ENCODE data around the gene SPTSSA.
"Not testable (repeated sequence)": the region's sequence is repeated elsewhere in the genome, so short reads cannot be mapped to it uniquely, and the experiment has no call there.

The SPTSSA gene

GRCh38 chr14:34425095-34425851, 36.8 kb downstream of the SPTSSA start:
- no peak for DNase-seq

- DNase-seq = no peak
Observed at GRCh38 chr14:34424488-34424887, 37.6 kb downstream of the SPTSSA start.

- DNase-seq = no peak
Observed at GRCh38 chr14:34423445-34423844, 38.6 kb downstream of the SPTSSA start.

GRCh38 chr14:34420547-34421150, 41.4 kb downstream of the SPTSSA start:
- DNase-seq = no peak

DNA sequence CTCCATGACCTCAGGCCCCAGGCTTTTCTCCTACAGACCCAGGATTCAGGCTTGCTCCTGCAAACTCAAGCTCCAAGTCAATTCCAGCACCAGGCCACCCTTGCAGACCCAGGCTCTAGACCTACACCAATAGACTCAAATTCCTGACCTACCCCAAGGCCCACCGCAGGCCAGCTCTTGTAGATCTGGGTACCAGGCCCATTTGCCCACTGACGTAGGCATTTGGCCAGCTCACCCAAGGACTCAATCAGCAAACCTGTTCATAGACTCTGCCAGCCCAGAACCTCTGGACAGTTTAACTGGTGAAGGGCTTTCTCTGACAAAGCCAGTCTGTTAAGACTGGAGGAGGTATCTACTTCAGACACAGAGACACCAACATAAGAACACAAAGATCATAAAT, 52.3 kb downstream of the SPTSSA start:
- DNase-seq = no peak

DNA sequence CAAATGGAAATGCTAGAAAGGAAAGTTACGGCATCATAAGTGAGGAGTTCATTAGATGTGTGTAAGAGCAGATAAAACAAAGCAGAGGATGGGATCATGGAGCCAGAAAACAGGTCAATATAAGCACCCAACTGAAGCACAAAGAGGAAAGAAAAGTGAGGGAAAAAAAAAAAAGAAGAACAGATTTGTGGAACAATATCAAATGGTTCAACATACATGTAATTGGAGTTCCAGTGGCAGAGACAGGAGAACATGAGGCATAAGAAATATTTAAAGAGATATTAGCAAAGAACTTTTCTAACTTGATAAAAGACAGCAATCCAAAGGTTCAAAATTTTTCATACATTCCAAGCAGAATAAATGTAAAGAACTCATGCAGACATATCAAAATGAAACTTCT, 54.1 kb downstream of the SPTSSA start:
- DNase-seq = no peak

- DNase-seq = no peak
Observed at GRCh38 chr14:34404416-34404815, 57.6 kb downstream of the SPTSSA start.

DNA sequence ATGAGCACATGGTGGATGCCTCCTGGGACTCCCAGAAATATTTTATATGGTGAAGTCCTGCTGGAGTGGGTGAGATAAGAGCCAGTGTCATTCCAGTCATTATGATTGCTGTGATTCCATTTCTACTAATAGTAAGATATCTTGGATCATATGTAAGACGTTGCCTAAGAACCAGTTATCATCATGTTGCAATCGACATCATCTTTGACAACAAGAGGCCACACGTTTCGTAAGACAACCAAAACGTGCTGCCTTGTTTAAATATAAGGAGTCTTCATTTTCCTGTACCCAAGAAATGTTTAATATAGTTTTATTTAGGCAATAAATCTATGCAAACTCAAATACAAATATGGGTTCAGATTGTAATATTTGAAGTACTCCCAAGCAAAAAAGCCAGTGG, 58.4 kb downstream of the SPTSSA start:
- no peak for DNase-seq

GRCh38 chr14:34398024-34398423, 64.0 kb downstream of the SPTSSA start:
- DNase-seq = no peak

- DNase-seq = no peak
Observed at GRCh38 chr14:34387974-34388516, 74.0 kb downstream of the SPTSSA start.

DNA sequence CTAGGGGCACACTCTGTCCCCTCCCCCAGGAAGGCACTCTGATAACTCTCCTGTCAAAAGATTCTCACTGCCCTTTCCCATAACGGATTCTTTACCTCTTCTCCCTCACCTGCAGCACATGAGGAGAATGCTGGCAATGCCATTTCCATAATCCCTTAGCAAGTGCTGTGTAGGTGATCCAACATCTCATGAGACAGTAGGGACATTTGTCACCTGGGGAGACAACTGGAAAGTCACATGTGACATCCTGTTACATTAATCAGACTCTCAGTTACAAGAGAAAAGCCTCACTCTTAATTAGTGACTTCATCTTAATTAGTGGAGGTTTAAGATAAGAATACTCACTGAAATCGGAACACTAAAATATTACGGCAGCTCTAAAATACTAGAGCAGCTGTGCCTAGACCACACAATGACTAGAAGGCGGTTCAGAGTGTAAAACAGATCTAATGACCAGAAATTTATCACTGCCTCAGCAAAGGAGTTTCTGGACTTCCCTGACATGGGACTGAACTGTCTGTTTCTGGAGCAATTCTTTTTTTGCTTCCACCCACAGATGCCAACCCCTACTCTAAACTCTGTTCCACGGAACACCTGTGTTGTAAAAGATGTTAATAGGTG, 75.1 kb downstream of the SPTSSA start:
- no peak for DNase-seq

DNA sequence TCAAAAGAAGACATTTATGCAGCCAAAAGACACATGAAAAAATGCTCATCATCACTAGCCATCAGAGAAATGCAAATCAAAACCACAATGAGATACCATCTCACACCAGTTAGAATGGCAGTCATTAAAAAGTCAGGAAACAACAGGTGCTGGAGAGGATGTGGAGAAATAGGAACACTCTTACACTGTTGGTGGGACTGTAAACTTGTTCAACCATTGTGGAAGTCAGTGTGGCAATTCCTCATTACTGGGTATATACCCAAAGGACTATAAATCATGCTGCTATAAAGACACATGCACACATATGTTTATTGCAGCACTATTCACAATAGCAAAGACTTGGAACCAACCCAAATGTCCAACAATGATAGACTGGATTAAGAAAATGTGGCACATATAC, 76.2 kb downstream of the SPTSSA start:
- DNase-seq = not testable (repeated sequence)

- DNase-seq = no peak
Observed at GRCh38 chr14:34383839-34384238, 78.2 kb downstream of the SPTSSA start.
